Left lung (tissue), 10 donors: ENCODE data around the gene CRIM1. TPM values are rescaled to one million over a fixed set of nuclear protein-coding genes. Genes with fewer than 3 reads are reported as not detected.

Source experiments
- ATAC-seq: fragments of 200-7000 bp; cut with Tn5 transposase; one replicate; pipeline ENCODE4 v1.9.1; 2020; ENCODE audit warnings: moderate library complexity
- DNase-seq, 4 donors: peaks; one replicate each; pipeline ENCODE4 v3.0.0-alpha.2; 2013 to 2020
- H3K27ac ChIP-seq, 2 donors: fragments of 200-600 bp; sonication (generic) in 1 of 2; one replicate each; pipeline versions ENCODE4 v1.5.0 to v1.8.0; 2020 to 2021
- H3K27me3 ChIP-seq, 2 donors: fragments of 200-600 bp; sonication (generic) in 1 of 2; one replicate each; pipeline versions ENCODE4 v1.5.0 to v1.8.0; 2020 to 2021
- H3K36me3 ChIP-seq, 2 donors: fragments of 200-600 bp; sonication (generic) in 1 of 2; one replicate each; pipeline versions ENCODE4 v1.5.0 to v1.8.0; 2020 to 2021
- H3K4me1 ChIP-seq, 2 donors: fragments of 200-600 bp; one replicate each; pipeline ENCODE4 v1.8.0; 2021
- H3K4me3 ChIP-seq, 2 donors: fragments of 200-600 bp; sonication (generic) in 1 of 2; one replicate each; pipeline versions ENCODE4 v1.5.0 to v1.8.0; 2020 to 2021; ENCODE audit warnings: mild to moderate bottlenecking in 1 of 2
- H3K9me3 ChIP-seq, 2 donors: fragments of 200-600 bp; sonication (generic) in 1 of 2; one replicate each; pipeline versions ENCODE4 v1.5.0 to v1.8.0; 2020 to 2021
- CTCF ChIP-seq, 2 donors: fragments of 200-600 bp; sonication (generic) in 1 of 2; IDR thresholded peaks; one replicate each; pipeline versions ENCODE4 v1.5.0 to v1.8.0; 2021; ENCODE audit warnings: antibody characterized with exemption in 2 of 2
- intact Hi-C, 2 donors: fragments of 100-400 bp; cut with DNase I; formaldehyde crosslinking; loops; one replicate each; pipeline versions ENCODE4 v1.11.2 to v1.14.2; 2022
- polyA plus RNA-seq, 6 donors: library from polyadenylated mRNA; unstranded; fragments of 120-200 nt; gene quantifications; one replicate each; pipeline ENCODE4 v1.2.1, GENCODE V29; 2013; ENCODE audit not compliant: insufficient read length in 6 of 6
- total RNA-seq, 2 donors: library from RNA; stranded (reverse); fragmentation: NEBNext Ultra II Directional; extraction: Animal tissue kit (Norgen Biotek cat#: 25700); gene quantifications; one replicate each; pipeline ENCODE4 v1.2.1, GENCODE V29; 2021
- donor health status: DM: no; HTN: yes; CAD: no.
- donor health status: DM: no; HTN: no; CAD: no.

Gene CRIM1
- total and polyA plus RNA-seq, 8 donors: 28.7 to 72.9 (median 31.4) TPM

DNA sequence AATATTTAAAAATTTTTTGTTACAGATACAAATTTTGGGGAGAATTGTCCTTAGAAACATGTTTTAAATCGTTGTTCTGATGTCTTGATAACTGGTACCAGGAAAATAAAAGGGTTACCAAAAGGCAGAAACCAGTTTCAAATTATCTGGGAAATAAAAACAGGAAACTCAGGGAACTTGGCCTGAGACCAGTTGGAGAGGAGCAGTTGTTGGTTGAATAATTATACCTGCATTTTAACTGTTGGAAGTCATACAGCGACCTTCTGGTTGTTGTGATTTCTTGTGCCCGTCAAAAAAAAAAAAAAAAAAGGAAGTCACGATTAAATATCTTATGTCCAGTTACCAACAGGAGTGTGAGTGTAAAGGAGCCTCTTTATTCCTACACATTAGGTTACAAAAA, 51.8 kb downstream of the CRIM1 start:
- H3K36me3 ChIP-seq: no peaks in the 10 kb centered on the region
- no peaks in the 10 kb centered on the region for H3K9me3 ChIP-seq
- H3K4me1 ChIP-seq: peaks cover 22 to 65% of the 10 kb centered on the region in 2 donors
- H3K4me3 ChIP-seq: no peak overlapping the region
- no peak overlapping the region for H3K27ac ChIP-seq
- ATAC-seq: no peak
- DNase-seq: no peak
- intact Hi-C loops: no loop called here
- no peaks in the 10 kb centered on the region for H3K27me3 ChIP-seq
- no peak for TF ChIP-seq CTCF (IDR thresholded peaks at IDR 0.05)

DNA sequence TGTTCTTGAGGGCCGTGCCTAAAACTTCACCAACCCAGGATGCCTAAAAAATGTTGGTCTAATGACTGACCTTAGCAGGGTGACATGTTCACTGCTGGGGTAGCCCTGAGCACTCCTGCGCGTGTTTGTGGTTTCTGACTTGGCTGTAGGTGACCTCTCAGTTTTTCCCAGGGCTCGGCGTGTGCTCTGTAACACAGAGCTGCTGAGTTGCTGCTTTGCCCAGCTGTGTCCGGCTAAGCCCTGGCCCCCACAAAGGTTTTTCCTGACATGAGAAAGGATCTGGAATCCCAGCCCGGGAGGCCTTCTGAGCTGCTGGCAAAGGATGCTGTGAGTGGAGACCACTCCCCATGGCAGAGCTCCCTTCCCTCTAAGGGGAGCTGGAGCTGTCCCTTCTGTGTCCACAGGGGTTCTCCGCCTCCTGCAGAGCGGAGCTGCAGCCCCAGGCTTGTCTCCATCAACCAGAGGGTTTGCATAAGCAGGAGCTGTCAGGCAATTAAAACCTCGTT, 52.7 kb downstream of the CRIM1 start:
- Histone ChIP-seq H3K9me3 (no peaks in the 10 kb centered on the region), H3K27ac (peak overlapping the region in 1 of 2 donors; percentile 38), H3K4me3 (no peak overlapping the region), H3K27me3 (no peaks in the 10 kb centered on the region), H3K4me1 (peaks cover 22 to 65% of the 10 kb centered on the region in 2 donors), H3K36me3 (no peaks in the 10 kb centered on the region)
- ATAC-seq: peak; percentile 11
- TF ChIP-seq CTCF (IDR thresholded peaks at IDR 0.05): no peak
- peak in 3 of 4 donors; percentile 54 to 83 (median 72) for DNase-seq
- intact Hi-C loops: no loop called here

DNA sequence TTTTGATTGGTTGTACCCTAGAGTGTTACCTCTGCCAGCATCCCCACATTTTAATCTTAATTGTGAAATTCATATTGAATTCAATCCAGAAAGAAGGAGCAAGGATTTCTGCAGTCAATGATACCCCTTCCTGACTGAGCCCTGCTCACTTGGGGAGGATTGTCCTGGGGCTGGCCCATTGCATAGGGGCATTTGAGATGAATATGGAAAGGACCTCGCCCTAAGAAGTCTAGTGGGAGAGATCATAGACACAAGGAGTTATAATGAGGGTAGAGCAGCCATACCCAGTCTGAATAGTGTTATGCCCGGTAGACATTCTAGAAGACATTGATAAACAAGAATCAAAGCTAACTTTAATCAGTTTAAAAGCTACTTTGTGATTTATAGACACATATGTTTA, 53.8 kb downstream of the CRIM1 start:
- DNase-seq: no peak
- Histone ChIP-seq H3K36me3 (no peaks in the 10 kb centered on the region), H3K9me3 (no peaks in the 10 kb centered on the region), H3K27ac (peak overlapping the region in 1 of 2 donors; percentile 39), H3K4me3 (no peak overlapping the region), H3K27me3 (no peaks in the 10 kb centered on the region), H3K4me1 (peaks cover 23 to 56% of the 10 kb centered on the region in 2 donors)
- intact Hi-C loops: no loop called here
- no peak for ATAC-seq
- TF ChIP-seq CTCF (IDR thresholded peaks at IDR 0.05): no peak

DNA sequence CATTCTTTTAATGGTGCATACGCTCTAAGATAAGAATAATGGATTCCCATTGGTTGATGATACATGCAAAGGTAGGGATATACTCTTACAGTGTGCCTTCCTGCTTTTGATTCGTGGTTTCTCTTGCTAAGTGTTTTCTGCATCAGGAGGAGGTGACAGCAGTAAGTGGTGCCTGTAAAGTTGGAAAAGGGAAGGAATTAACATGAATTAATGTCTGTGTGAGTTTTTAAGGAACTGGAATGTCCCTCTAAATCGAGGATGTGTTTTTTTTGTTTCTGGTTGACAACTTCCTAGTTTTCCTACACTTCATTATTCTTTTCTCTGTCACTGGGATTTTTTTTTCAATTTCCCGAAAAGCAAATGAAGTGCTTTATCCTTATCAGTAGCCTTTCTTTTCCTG, 54.4 kb downstream of the CRIM1 start:
- TF ChIP-seq CTCF (IDR thresholded peaks at IDR 0.05): no peak
- no peaks in the 10 kb centered on the region for H3K27me3 ChIP-seq
- H3K27ac ChIP-seq: peak overlapping the region in 1 of 2 donors; percentile 39
- no peak overlapping the region for H3K4me3 ChIP-seq
- ATAC-seq: no peak
- intact Hi-C loops: no loop called here
- DNase-seq: no peak
- no peaks in the 10 kb centered on the region for H3K36me3 ChIP-seq
- no peaks in the 10 kb centered on the region for H3K9me3 ChIP-seq
- H3K4me1 ChIP-seq: peaks cover 23 to 50% of the 10 kb centered on the region in 2 donors

- no peaks in the 10 kb centered on the region for H3K9me3 ChIP-seq
- H3K36me3 ChIP-seq: no peaks in the 10 kb centered on the region
- H3K27me3 ChIP-seq: no peaks in the 10 kb centered on the region
- ATAC-seq: peak; percentile 21
- peaks cover 23 to 46% of the 10 kb centered on the region in 2 donors for H3K4me1 ChIP-seq
- peak overlapping the region in 1 of 2 donors; percentile 39 for H3K27ac ChIP-seq
- TF ChIP-seq CTCF (IDR thresholded peaks at IDR 0.05): no peak
- DNase-seq: no peak
- H3K4me3 ChIP-seq: no peak overlapping the region
- intact Hi-C loops: no loop called here
Measured at GRCh38 chr2:36410681-36411080, 55.1 kb downstream of the CRIM1 start.
